Measurements from ENCODE around the gene FERMT2. TPM values are rescaled to one million over a fixed set of nuclear protein-coding genes. Genes with fewer than 3 reads are reported as not detected.

Gene FERMT2
- total RNA-seq, 1 donor from 2014 or later, result 98.6 TPM

GRCh38 chr14:52824462-52824861 is 126.4 kb downstream of the FERMT2 start:
- Histone ChIP-seq H3K4me1 (ENCODE audit: control insufficient read depth in 3 of 3, insufficient read depth in 3 of 3, low read length in 3 of 3) (no peaks in the 10 kb centered on the region), H3K4me3 (ENCODE audit: low read length in 3 of 3) (no peak overlapping the region), H3K27ac (ENCODE audit: low read depth, low read length) (no peak overlapping the region), H3K27me3 (ENCODE audit: control insufficient read depth in 3 of 3, insufficient read depth in 3 of 3, low read length in 3 of 3) (no peaks in the 10 kb centered on the region), H3K9me3 (ENCODE audit: control insufficient read depth in 3 of 3, low read length in 3 of 3) (no peaks in the 10 kb centered on the region), H3K36me3 (ENCODE audit: control insufficient read depth in 3 of 3, insufficient read depth in 3 of 3, low read length in 3 of 3) (no peaks in the 10 kb centered on the region), H3K9ac (ENCODE audit: low read depth in 1 of 3, low read length in 3 of 3) (no peak overlapping the region)

- no peak overlapping the region for H3K4me3 ChIP-seq (ENCODE audit: low read length in 3 of 3)
- no peak overlapping the region for H3K9ac ChIP-seq (ENCODE audit: low read depth in 1 of 3, low read length in 3 of 3)
- H3K4me1 ChIP-seq (ENCODE audit: control insufficient read depth in 3 of 3, insufficient read depth in 3 of 3, low read length in 3 of 3), result no peaks in the 10 kb centered on the region
- H3K27ac ChIP-seq (ENCODE audit: low read depth, low read length), result no peak overlapping the region
- H3K36me3 ChIP-seq (ENCODE audit: control insufficient read depth in 3 of 3, insufficient read depth in 3 of 3, low read length in 3 of 3), result no peaks in the 10 kb centered on the region
- no peaks in the 10 kb centered on the region for H3K27me3 ChIP-seq (ENCODE audit: control insufficient read depth in 3 of 3, insufficient read depth in 3 of 3, low read length in 3 of 3)
- H3K9me3 ChIP-seq (ENCODE audit: control insufficient read depth in 3 of 3, low read length in 3 of 3), result no peaks in the 10 kb centered on the region
These were observed 129.0 kb downstream of the FERMT2 start for GRCh38 chr14:52821805-52822250.

DNA sequence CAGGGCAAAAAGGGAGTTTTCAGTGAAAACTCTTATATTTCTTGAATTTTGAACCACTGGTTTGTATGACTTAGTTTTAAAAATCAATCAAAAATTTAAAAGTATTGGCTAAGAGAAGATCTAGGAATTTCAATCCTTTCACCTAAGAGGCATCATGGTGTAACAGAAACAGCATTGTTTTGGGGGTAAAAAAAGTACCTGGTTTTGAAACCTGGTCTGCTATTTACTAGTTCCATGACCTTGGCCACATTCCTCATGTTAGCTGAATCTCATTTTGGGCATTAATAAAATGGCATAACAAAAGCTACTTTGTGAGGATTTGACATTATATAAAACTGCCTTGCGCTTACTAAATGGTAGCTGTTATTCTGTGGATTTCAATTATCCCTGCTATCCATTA is 142.7 kb downstream of the FERMT2 start:
- Histone ChIP-seq H3K9me3 (ENCODE audit: control insufficient read depth in 3 of 3, low read length in 3 of 3) (no peaks in the 10 kb centered on the region), H3K27me3 (ENCODE audit: control insufficient read depth in 3 of 3, insufficient read depth in 3 of 3, low read length in 3 of 3) (no peaks in the 10 kb centered on the region), H3K4me1 (ENCODE audit: control insufficient read depth in 3 of 3, insufficient read depth in 3 of 3, low read length in 3 of 3) (no peaks in the 10 kb centered on the region), H3K9ac (ENCODE audit: low read depth in 1 of 3, low read length in 3 of 3) (no peak overlapping the region), H3K27ac (ENCODE audit: low read depth, low read length) (no peak overlapping the region), H3K4me3 (ENCODE audit: low read length in 3 of 3) (no peak overlapping the region), H3K36me3 (ENCODE audit: control insufficient read depth in 3 of 3, insufficient read depth in 3 of 3, low read length in 3 of 3) (no peaks in the 10 kb centered on the region)

Other genes with a start within 250 kb of the FERMT2 start
- gene PSMC6, start 243.8 kb downstream of the FERMT2 start, total RNA-seq, result 70.5 TPM
- gene STYX, start 220.9 kb downstream of the FERMT2 start, total RNA-seq, result 12.0 TPM
- 7.8 TPM for gene GNPNAT1, start 159.4 kb downstream of the FERMT2 start, total RNA-seq
- 14.1 TPM for gene DDHD1, start 202.3 kb upstream of the FERMT2 start, total RNA-seq

All from skeletal muscle tissue (tissue), 4 donors.